Frontal cortex (tissue), 4 donors: ENCODE measurements around the gene CTIF. TPM values are rescaled to one million over a fixed set of nuclear protein-coding genes. Genes with fewer than 3 reads are reported as not detected.

Source experiments
- DNase-seq, 2 donors: peaks; one replicate each; pipeline ENCODE4 v3.0.0; 2012; ENCODE audit warnings: low spot score in 2 of 2
- FAIRE-seq: peaks from 2 replicates; lab custom pipeline; 2012; peaks lifted over from hg19 to GRCh38; lab: Jason Lieb, UNC
- total RNA-seq: library from RNA; depleted of rRNA; stranded (reverse); fragments of >200 nt; gene quantifications from one replicate; pipeline ENCODE4 v1.2.3, GENCODE V29; 2014
- donor health status: control.
- donor health status: control.
- donor health status: control.

Gene CTIF
- total RNA-seq, 1 donor from 2014 or later, result 42.0 TPM

DNA sequence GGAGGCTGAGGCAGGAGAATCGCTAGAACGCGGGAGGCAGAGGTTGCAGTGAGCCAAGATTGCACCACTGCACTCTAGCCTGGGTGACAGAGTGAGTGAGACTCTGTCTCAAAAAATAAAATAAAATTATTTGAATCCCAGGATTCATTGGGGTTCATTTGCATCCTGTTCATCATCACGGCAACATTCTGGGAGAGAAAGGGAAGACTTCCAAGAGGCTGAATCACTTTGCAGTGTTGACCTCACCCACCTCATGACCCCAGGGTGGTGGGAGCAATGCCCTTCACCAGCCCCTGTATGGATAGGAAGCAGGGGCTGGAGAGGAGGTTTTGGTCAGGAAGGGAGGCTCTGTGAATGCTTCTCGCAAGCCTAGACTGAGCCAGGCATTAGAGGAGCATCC lies 195.6 kb downstream of the CTIF start:
- DNase-seq (no peak), FAIRE-seq (no peak)

DNA sequence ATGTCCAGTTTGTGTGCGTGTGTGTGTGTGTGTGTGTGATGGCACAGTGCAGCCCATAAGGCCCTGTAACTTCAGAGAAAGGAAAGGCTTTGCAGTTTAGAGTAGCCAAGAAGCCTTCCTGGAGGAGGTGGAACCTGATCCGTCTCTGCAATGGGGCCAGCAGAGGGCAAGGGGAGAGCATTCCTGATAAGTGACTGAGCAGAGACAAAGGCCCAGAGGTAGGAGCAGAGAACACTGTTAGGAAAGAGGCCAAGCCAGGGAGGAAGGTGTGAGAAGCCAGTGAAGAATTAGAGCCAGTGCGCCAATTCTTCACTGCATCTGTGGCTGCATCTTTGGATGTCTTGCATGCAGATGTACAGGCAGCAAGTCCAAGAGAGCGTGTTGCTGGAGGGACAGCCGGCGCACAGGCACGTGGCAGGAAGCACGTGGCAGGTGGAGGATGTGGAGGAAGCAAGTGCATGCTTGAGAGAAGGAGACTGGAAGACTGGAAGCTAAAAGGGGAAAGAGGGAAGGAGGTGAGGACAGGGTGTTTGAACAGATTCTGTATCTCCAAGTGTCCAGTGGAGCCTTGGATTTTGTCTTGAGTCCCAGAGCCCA lies 196.3 kb downstream of the CTIF start:
- no peak for DNase-seq
- FAIRE-seq, result no peak

DNA sequence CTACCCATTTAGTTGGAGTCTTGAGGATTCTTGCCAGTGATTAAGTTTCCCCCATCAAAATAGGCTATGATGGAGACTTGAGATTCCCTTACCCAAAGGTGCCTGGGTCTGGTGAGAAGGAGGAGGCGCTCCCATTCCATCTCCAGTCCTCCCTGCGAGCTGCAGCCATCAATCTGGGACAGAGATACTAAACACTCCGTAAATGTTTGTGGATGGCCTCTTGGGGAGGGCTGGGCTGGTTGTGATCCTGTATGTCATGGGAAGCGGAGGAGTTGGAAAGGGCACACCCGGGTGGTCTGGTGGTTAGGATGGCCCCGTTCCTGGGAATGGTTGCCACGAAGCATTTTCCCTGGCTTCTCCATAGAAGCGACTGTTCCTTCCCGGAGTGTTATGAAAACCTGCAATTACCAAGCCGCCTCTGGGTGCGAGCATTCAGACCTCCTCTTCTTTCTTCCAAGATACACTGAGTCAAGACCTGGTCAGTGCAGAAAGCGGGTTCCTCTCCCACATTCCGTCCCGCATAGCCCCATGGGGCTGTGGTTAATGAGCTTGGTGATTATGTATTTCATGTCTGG lies 196.9 kb downstream of the CTIF start:
- DNase-seq (no peak), FAIRE-seq (no peak)

DNA sequence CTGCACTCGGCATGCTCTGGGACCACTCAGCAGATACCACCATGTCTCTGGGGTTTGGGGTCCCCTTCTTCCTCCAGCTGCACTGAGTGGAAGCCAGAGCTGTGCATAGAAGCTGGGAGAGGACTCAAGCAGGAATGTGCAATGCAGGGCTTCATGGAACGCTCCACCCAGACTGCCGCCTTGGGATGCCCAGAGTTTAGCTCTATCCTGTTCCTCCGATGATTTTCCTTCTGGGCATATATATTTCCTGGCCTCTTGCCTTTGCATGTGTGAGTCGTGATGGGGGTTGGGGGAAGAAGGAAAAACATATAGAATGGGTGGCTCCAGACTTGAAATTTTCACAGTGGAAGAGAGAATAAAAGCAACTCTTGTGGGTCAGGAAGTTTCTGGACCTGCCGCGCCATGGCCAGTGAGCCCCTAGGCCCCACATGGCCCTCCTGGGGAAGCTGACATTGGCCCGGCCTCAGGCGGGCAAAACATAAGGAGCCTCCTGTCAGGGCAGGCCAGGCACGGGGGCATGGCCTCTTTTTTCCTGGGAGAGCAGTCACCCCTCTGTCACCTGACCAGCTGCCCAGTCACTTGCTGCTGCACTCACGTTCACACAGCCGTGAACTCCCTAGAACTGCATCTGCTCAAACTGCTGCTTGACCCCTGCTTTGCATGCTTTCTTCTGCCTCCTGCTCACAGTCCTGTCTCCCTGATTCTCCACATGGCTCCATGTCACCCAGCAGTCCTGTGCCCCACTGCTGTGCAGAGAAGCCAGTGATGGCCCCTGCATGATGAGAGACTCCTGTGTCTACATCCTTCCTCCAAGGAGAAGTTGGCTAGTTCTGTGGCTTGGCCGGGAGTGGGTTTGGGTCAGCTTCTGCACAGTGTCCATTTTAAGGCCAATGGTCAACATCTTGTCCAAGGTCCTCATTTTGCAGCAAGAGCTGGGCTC lies 197.8 kb downstream of the CTIF start:
- FAIRE-seq (no peak), DNase-seq (no peak)

DNA sequence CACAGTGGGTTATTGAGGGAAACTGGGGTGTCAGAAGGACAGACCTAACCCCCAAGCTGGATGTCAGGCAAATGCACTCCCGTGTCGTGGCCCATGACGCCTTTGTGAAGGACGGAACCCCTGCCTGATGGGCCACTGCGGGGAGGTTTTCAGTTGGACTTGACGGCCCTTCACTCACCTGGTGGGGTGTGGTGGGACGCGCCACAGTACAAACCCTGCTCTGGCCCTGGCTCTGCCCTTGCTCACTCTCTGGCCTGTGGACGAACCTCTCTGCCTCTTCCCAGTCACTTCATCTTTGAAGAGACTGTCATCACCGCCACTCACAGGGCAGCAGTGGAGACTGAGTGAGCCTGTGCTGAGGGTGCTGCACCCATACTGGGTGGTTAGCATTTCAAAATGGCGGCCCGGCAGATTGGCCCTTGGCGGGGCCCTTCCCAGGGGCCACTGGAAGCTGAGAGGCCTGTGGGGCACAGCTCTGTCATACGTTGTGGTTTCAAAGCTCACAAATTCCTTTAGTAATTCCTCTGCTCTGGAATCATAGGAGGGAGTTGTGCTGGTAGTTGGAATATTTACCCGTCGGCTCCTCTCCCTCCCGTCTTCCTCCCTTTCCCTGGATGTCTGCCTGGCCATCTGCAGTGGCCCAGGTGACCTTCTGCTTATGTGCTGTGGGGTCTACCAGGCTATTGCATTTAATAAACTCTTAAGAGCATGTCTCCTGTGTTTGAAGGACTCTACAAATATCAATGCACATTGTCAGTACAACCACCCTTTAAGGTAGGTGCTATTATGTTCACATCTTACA lies 200.6 kb downstream of the CTIF start:
- no peak for FAIRE-seq
- DNase-seq, result no peak

DNA sequence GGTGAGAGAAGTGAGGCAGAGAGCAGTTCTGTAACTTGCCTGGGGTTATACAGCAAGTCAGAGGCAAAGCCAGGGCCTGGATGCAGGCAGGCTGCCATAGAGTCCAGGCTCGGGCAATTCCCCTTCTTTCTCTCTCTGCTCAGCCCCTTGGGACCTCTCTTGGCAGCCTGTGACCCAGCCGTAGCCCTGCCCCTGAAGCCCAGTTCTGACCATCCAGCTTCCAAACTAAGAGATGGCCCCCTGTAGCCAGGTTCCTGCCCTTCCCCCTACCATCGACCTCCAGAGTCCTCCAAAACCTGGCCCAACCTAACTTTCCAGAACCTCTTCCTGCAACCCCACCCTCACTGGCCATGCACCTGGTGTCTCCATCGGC lies 201.2 kb downstream of the CTIF start:
- no peak for FAIRE-seq

DNA sequence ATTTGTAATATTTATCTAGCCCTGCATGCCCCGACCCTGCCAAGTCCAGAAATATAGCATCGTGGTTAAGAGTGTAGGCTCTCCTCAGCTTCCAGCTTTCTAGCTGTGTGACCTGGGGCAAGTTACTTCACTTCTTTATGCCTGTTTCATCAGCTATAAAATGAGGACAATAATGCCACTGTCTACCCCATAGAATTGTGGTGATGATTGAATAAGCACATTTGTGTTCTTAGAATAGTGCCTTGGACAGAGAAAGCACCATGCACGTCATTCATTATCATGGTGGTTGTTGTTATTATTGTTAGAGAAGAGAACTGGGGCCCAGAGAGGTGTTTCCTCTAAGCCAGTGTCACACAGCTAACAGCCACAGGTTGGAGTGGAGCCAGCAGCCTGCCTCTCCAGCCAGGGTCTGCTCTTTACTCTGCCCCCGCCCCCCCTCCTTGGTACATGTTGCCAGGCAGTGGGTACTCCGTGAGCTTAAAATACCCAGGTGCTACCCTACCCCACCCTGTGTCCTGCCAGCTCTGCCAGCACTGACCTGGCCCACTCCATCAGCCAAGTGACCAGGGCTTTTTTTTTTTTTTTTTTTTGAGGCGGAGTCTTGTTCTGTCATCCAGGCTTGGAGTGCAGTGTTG lies 202.1 kb downstream of the CTIF start:
- FAIRE-seq, result no peak
- DNase-seq, result no peak

More for the DNA sequence above, 201.2 kb downstream of the CTIF start:
- DNase-seq, result no peak

DNA sequence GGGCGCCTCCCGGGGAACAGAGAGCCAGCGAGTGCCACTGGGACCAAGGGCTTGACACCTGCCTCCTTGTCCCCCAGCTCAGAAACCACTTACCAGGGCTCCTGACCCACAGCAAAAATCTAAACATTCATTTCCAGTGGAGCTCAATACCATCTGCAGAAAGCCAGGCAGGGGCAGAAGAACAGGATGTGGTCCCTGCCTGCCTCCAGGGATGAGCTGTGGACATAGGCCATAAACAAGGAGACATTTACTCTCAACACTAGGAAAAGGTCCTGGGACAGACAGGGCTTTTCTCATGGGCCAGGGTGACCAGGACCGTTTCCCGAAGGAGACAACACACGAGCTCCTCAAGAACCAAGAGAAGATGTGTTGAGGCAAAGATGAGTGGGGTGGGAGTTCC lies 203.0 kb downstream of the CTIF start:
- FAIRE-seq (no peak), DNase-seq (no peak)

DNA sequence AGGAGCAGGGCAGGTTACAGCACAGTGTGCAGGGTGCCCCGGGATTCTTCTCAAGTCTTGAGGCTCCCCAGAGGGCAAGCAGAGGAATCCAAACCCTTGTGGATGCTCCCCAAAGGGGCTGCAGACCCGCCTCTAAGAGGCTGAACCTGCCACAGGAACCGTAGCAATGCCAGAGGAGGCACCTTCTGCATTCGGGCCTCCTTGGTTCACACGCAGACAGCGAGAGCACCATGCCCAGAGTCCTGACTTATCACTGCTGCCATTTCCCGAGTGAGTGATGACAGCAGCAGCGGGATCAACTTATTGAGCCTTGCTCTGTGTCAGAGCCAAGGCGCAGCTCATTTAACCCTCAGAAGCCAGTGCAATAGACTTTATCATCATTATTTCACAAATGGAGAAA lies 203.5 kb downstream of the CTIF start:
- FAIRE-seq (no peak), DNase-seq (no peak)

DNA sequence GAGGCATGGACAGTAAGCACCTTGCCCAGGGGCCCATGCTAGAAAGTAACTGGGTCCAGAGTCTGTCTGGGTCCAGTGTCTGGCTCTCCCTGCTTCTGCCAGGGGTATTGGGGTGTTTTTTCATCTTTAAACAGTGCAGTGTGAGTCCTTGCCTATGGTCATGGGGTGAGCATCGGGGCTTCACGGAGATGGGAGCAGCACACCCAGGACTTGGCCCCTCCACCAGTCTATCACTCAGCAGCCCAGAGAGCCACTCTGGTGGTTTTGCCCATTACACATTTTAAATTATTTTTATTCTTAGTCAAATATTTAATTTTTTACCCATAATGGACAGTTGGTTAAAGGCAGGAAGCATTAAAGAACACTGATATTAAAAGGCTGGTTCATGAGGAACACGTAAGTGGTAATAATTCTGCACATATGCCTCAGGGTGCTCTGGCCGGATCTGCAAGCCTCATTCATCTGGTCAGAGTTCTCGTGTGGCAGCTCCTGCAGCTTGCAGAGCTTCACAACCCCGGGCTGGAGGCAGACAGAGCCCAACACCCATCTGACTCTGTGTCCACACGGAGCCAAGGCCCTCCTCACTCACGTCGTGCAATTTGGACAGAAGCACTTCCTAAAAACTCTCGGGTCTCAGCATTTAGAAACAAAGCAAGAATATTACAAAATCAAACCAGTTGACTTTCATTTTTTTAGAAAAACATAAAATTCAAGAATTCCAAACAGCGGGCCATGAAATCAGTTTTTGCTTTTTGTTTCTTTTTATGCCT lies 204.1 kb downstream of the CTIF start:
- FAIRE-seq (no peak), DNase-seq (no peak)

DNA sequence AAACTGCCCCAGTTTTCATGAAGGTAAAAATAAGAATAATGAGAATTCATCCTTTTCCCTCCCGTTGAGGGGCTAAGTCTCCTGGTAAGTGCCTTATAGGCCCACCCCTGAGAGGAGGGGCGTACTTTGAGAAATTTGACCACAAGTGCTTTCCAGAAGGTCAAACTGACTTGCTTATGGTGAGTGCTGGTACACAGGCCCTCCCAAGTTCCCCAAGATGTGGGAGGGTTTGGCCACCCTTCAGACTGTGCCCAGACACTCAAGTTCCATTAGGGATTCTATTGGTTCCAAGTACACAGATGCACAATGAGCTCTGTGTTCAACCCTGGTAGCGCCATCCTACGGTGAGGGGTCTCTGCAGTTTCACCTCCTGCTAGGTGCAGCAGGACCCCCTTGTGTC lies 205.1 kb downstream of the CTIF start:
- DNase-seq (no peak), FAIRE-seq (no peak)

DNA sequence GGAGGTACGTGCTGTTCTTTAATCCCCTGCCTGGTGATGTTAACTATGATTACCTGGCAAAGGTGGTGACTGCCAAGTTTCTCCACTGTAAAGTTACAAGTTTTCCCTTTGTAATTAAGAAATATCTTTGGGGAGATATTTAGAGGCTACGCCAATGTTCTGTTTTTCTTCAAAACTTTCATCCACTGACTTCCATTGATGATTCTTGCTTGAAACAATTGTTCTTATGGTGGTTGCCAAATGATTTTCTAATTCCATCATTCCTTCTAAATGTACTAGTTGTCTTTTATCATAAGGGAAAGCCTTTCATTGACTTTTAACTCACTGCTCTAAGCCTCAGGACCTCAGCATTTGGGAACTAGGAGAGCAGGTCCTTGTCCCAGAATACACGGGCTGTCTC lies 206.5 kb downstream of the CTIF start:
- FAIRE-seq (no peak), DNase-seq (no peak)

DNA sequence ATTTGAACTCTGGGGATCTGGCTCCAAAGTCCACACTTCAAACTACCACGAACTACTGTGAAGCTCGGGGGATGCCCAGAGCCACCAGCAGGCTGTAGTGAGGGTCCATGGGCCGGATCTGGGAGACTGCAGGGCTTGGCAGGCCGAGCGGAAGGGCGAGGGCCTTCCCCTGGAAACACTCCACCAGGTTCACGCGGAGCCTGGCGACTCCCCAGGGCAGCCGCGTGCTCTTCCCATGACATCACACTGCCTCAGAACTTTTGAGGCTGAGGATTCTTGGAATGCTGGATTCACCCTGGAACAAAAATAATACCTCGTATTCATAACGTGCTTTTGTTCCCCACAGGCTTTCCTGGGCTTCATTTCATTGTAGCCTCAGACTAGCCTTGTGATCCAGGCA lies 210.9 kb downstream of the CTIF start:
- DNase-seq (no peak), FAIRE-seq (no peak)

DNA sequence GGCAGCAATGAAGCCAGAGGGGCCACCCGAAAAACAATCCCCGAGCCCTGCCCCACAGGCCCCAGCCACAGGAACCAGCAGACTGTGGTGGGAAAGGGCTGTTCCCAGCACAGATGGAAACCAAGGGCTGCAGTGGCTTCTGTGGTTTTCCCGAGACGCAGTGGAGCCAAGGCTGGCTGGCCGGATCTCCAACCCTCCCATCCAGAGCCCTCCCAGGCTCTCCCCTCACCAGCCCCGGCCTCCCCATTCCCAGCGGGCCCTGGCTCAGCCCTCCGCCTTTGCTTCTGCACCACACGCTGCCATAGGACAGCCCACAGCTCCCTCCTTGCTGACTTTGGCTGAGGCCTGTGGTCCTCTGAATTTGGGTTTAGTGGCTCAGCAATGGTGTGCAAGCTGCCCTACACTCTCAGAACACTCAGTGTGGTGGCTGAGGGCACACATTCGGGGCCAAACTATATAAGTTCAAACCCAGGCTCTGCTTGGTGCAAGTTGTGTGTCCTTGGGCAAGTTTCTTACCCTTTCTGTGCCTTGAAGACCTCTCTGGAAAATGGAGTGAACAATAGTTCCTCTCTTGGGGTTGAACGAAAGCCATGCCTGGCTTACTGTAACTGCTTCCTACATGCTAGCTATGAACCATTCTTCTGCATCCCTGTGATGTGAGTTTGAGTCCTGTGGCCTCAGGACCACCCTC lies 211.8 kb downstream of the CTIF start:
- DNase-seq (no peak), FAIRE-seq (no peak)

DNA sequence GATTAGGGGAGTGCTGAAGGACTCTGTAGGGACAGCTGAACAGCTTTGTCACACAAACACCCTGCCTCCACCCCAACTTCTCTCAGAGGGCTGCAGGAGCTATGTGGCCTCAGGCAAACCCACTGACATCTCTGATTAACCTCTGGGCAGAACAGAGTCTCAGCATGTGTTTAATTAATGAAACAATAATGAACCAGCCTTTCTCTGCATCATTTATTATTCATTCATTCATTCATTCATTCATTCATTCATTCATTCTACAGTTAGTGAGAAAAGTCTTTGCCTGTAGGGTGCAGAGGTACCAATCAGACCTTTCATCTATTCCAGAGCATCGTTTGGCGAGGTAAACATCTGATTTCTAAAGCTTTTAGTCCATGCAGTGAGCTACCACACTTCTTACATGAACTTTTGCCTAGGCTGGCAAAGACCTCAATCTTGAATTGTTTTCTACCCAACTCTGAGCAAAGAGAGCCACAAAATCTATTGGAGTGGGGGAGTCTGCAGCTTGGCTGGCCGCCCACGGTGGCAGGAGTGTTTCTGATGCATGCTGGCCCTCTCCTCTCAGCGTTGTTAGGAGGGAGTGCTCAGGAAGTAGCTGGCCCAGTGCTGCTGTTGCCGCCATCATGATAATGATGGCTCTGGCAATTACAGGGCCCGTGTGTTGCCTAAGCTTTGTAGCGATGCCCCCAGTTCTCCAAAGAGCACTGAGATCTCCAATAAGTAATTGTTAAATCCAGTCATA lies 213.1 kb downstream of the CTIF start:
- FAIRE-seq (no peak), DNase-seq (no peak)

DNA sequence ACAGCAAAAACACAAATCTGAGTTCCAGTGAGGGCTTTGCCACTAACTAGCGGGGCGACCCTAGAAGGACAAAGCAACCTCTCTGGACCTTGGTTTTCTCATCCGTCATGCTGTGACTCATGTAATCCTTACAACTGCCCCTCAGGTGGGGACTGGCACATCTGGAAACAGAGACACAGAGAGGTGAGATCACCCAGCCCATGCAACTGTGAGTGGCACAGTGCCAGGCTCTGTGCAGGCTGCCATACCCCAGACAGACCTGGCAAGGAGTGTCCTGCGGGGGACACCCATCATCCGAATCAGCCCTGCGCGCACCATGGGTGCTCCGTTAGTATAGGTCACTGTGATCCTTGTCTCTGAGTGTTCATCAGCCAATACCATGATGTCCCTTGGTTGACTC lies 213.6 kb downstream of the CTIF start:
- FAIRE-seq, result no peak

DNA sequence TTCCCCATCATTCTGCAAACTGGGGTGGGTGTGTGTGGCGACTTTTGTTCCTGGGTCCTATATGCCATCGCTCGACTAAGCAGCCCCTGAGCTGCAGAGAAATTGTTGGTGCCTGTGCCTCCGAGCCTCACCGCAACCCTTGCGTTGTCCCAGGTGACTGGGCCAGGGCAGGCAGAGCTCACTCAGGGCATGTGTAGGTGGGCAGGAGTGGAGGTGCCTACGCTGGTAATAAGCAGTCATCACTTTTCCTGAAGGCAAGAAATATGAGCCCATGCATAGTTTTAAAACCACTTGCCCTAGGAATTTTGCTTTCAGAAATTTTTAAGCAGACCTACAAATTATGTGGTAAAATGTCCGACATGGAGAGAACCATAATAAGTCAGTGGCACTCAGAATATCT lies 214.1 kb downstream of the CTIF start:
- FAIRE-seq, result no peak
- DNase-seq, result no peak

More for the DNA sequence above, 213.6 kb downstream of the CTIF start:
- DNase-seq, result no peak

DNA sequence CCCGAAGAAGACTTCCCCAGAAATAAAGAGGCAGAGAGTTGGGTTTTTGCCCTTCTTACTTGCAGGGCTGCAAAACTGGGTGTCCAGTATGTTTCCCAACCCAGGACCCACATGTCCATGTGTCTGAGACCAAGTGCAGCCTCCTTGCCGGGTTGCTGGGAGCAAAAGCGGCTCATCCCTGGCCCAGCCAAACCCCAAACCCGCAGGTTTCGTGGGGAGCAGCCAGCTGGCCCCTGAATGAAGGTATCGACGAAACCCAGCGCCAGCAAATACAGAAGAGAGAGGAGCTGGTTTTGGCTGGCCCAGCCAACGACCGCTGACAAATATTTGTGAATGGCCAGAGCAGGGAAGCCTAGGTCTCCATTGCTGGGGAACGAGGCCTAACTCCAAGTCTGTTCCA lies 214.9 kb downstream of the CTIF start:
- FAIRE-seq, result no peak
- DNase-seq, result no peak
